H1 (cell line): ENCODE measurements around the gene VSTM4. TPM values are rescaled to one million over a fixed set of nuclear protein-coding genes. Genes with fewer than 3 reads are reported as not detected.

Source experiments
- ATF2 ChIP-seq: IDR thresholded peaks from 2 replicates; pipeline ENCODE4 v1.6.1; 2012; ENCODE audit warnings: low read length, inconsistent platforms
- EGR1 ChIP-seq: IDR thresholded peaks from 2 replicates; pipeline ENCODE4 v1.6.1; 2011; ENCODE audit warnings: low read depth, low read length, borderline replicate concordance
- HDAC6 ChIP-seq: IDR thresholded peaks from one replicate; pipeline ENCODE4 v1.7.1; 2012; ENCODE audit warnings: low read depth, mild to moderate bottlenecking, inconsistent platforms, low read length, moderate library complexity
- SP4 ChIP-seq: IDR thresholded peaks from 2 replicates; pipeline ENCODE4 v1.6.1; 2012; ENCODE audit warnings: low read length, inconsistent platforms
- SUZ12 ChIP-seq: fragments of 200-600 bp; sonication (generic); IDR thresholded peaks from 2 replicates; pipeline ENCODE4 v1.6.1; 2012; ENCODE audit warnings: mild to moderate bottlenecking, inconsistent platforms, low read length, moderate library complexity, mixed read lengths
- polyA plus RNA-seq, 7 experiments: library from polyadenylated mRNA; depleted of rRNA in 3 of 7; stranded (reverse) in 5 of 7; unstranded in 2 of 7; fragments of >200 nt in 5 of 7; fragments of 200-250 nt in 2 of 7; gene quantifications; 1 replicate in 5 of 7; 2 replicates in 1 of 7; 4 replicates in 1 of 7; pipeline versions ENCODE4 v1.2.1 to v1.2.3, GENCODE V29; 2011 to 2013; ENCODE audit warnings: missing spikeins in 2 of 7, mixed read lengths in 2 of 7
- total RNA-seq: library from RNA; stranded (reverse); fragmentation: NEBNext Ultra II Directional; extraction: Animal tissue kit (Norgen Biotek cat#: 25700); gene quantifications from 2 replicates; pipeline ENCODE4 v1.2.1, GENCODE V29; 2021

Gene VSTM4
- total and polyA plus RNA-seq, 2 of the 8 experiments (the other 6 are each of a cell fraction or from before 2014, with no cell fraction given), result 0.48 to 0.73 TPM

- no peak for TF ChIP-seq ATF2
- no peak for TF ChIP-seq HDAC6
- no peak for TF ChIP-seq SUZ12
- TF ChIP-seq SP4, result no peak
- TF ChIP-seq EGR1, result no peak
These were observed 40.3 kb downstream of the VSTM4 start (continued) for GRCh38 chr10:49074836-49075682.
